GM18867 (cell line): Measurements from ENCODE around the gene FNDC10.

Source experiments
- ATAC-seq: cut with Tn5 transposase; IDR thresholded peaks from one replicate; pipeline ENCODE4 v1.9.1; 2021; ENCODE audit warnings: mild to moderate bottlenecking, moderate library complexity; ENCODE audit not compliant: unreplicated experiment

Gene FNDC10

DNA sequence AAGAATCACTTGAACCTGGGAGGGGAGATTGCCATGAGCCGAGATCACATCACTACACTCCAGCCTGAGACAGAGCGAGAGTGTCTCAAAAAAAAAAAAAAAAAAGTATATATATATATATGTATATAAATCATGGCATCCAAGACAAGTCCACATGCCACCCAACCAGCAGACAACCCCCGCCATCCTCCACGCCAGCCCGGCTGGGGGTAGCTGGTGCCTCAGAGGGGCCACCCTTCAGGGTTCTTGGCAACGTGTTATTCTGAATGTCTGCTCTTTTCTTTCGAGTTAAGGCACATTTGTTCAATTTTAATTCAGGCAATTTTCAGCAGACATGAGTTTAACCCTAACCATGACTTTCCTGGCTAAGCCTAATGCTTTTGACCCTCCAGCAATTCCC, 49.8 kb downstream of the FNDC10 start:
- ATAC-seq = no peak

DNA sequence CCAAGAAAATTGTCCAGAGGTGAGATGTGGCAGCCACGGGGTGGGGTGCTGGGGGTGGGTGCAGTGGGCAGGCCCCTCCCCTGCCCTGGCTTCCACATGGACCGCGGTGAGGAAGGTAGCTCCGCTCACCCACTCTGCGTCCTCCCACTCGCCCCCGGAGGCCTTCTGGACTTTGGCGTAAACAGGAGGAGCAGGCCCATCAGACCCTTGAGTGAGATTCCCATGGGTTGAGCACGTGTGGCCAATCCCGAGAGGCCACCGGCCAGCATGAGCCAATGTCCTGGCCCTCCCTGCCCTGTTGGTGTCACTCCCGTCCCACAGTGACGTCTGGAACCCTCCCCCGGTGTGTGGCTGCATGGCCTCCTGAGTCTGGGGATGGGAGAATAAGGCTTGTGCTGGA, 51.3 kb downstream of the FNDC10 start:
- ATAC-seq = no peak
